Nephron progenitor cell (in vitro differentiated cells): Measurements from ENCODE around the gene PRR22.

ENCODE experiments used
- DNase-seq: peaks from one replicate; pipeline ENCODE4 v3.0.0; 2021
- H3K27ac Mint-ChIP-seq: 2 replicates; pipeline ENCODE4 v1.8.0; 2021; ENCODE audit warnings: mild to moderate bottlenecking, moderate library complexity, mixed read lengths
- H3K27me3 Mint-ChIP-seq: 2 replicates; pipeline ENCODE4 v1.8.0; 2021; ENCODE audit warnings: mild to moderate bottlenecking, low read depth, mixed read lengths; ENCODE audit not compliant: poor library complexity
- H3K36me3 Mint-ChIP-seq: 2 replicates; pipeline ENCODE4 v1.8.0; 2021; ENCODE audit warnings: low read depth, mixed read lengths
- H3K4me1 Mint-ChIP-seq: 2 replicates; pipeline ENCODE4 v1.8.0; 2021; ENCODE audit warnings: mixed read lengths
- H3K4me3 Mint-ChIP-seq: 2 replicates; pipeline ENCODE4 v1.8.0; 2021; ENCODE audit warnings: mild to moderate bottlenecking, moderate library complexity, mixed read lengths
- H3K9me3 Mint-ChIP-seq: 2 replicates; pipeline ENCODE4 v1.8.0; 2021; ENCODE audit warnings: mild to moderate bottlenecking, moderate library complexity, mixed read lengths
- TF ChIP-seq, protein P1 (sequence below): fragments of 200-600 bp; sonication (generic); IDR thresholded peaks from 2 replicates; pipeline ENCODE4 v1.5.0; 2021; ENCODE audit warnings: antibody characterized with exemption

Gene PRR22

DNA sequence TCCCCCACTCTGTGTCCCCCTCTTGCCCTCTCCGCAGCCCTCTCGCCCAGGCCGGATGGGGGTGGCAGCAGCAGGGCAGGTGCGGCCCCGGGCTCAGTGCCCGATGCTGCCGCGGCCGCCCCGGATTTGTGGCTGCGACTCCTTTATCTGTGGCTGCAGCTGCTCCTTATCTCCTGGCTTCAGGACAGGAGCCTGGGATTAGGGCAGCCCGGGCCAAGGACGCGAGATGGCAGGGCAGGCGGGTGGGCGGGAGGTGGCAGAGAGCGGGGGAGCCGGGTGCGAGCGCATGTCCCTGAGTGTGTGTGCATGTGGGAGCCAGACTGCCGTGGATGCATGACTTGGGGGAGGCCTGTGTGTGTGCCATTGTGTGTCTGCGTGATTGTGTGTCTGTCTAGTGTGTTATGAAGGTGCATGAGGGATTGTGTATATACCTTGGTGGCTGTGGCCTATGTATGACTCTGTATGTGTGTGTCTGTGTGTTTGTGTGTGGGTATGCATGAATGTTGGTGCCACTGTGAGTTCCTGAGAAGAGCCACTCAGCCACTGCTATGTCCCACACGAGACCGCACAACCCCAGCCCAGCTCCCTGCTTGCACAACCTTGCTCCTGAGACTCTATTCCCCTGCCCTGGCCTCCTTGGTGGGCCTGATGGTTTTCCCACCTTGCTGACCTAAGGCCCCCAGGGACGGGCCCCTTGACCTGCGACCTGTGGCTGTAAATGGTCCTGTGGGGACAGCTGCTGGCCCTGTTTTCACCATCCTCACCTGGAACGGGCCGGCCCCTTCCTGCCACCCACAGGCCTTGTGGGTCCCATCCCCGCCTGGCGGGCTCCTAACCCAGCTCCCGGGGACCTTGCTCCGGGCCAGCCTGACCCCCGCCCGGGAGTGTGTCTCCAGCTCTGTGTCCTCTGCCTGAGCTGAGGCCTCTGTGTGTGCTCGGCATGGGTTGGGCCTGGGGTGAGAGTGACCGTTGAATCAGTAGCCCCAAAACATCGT, 15.0 kb upstream of the PRR22 start:
- H3K27me3 Mint-ChIP-seq = peaks cover 23% of the 10 kb centered on the region
- H3K36me3 Mint-ChIP-seq = no peaks in the 10 kb centered on the region
- H3K27ac Mint-ChIP-seq = peak overlapping the region; percentile 81
- H3K4me3 Mint-ChIP-seq = no peak overlapping the region
- no peak for DNase-seq
- H3K9me3 Mint-ChIP-seq = no peaks in the 10 kb centered on the region
- TF ChIP-seq, protein P1, sequence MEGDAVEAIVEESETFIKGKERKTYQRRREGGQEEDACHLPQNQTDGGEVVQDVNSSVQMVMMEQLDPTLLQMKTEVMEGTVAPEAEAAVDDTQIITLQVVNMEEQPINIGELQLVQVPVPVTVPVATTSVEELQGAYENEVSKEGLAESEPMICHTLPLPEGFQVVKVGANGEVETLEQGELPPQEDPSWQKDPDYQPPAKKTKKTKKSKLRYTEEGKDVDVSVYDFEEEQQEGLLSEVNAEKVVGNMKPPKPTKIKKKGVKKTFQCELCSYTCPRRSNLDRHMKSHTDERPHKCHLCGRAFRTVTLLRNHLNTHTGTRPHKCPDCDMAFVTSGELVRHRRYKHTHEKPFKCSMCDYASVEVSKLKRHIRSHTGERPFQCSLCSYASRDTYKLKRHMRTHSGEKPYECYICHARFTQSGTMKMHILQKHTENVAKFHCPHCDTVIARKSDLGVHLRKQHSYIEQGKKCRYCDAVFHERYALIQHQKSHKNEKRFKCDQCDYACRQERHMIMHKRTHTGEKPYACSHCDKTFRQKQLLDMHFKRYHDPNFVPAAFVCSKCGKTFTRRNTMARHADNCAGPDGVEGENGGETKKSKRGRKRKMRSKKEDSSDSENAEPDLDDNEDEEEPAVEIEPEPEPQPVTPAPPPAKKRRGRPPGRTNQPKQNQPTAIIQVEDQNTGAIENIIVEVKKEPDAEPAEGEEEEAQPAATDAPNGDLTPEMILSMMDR = no peak
- H3K4me1 Mint-ChIP-seq = peaks cover 37% of the 10 kb centered on the region

GRCh38 chr19:5798244-5798643, 13.7 kb upstream of the PRR22 start:
- TF ChIP-seq, protein P1 = no peak
- Mint-ChIP-seq H3K27ac (no peak overlapping the region), H3K9me3 (no peaks in the 10 kb centered on the region)

DNA sequence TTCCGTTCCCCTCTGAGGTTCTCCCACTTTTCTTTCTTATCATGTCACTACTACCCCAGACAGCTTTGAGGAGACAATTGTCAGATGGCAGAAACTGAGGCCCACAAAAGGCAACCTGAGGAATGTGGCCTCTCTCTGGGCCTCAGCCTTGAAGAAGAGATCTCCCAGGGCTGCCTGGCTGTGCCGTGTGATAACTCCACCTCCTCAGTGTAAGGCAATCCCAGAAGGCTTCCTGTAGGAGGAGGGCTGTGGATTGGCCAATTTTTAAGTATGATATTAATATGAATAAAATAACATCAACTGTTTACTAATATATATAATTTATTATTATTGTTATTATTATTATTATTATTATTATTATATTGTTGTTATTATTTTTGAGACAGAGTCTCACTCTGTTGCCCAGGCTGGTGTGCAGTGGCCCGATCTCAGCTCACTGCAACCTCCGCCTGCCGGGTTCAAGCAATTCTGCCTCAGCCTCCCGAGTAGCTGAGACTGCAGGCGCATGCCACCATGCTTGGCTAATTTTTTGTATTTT, 10.9 kb upstream of the PRR22 start:
- no peak overlapping the region for H3K4me3 Mint-ChIP-seq
- no peak overlapping the region for H3K27ac Mint-ChIP-seq
- DNase-seq = no peak
- TF ChIP-seq, protein P1 = no peak
- peaks cover 18% of the 10 kb centered on the region for H3K27me3 Mint-ChIP-seq
- H3K36me3 Mint-ChIP-seq = peaks cover 6% of the 10 kb centered on the region
- peaks cover 4% of the 10 kb centered on the region for H3K9me3 Mint-ChIP-seq
- peaks cover 24% of the 10 kb centered on the region for H3K4me1 Mint-ChIP-seq

More at GRCh38 chr19:5798244-5798643, 13.7 kb upstream of the PRR22 start:
- Mint-ChIP-seq H3K36me3 (no peaks in the 10 kb centered on the region), H3K4me1 (peaks cover 33% of the 10 kb centered on the region), H3K27me3 (peaks cover 18% of the 10 kb centered on the region), H3K4me3 (no peak overlapping the region)
- no peak for DNase-seq

GRCh38 chr19:5793188-5793587, 8.6 kb upstream of the PRR22 start:
- Mint-ChIP-seq H3K27me3 (peaks cover 11% of the 10 kb centered on the region), H3K9me3 (peaks cover 4% of the 10 kb centered on the region), H3K27ac (no peak overlapping the region), H3K4me3 (no peak overlapping the region), H3K36me3 (peaks cover 19% of the 10 kb centered on the region), H3K4me1 (peaks cover 13% of the 10 kb centered on the region)
- TF ChIP-seq, protein P1 = no peak
- no peak for DNase-seq

- Mint-ChIP-seq H3K4me3 (peak overlapping the region; percentile 13), H3K4me1 (peaks cover 13% of the 10 kb centered on the region), H3K36me3 (peaks cover 22% of the 10 kb centered on the region), H3K27ac (no peak overlapping the region), H3K27me3 (peaks cover 8% of the 10 kb centered on the region), H3K9me3 (peaks cover 4% of the 10 kb centered on the region)
- TF ChIP-seq, protein P1 = no peak
- DNase-seq = no peak
Observed at GRCh38 chr19:5792224-5792623, 7.7 kb upstream of the PRR22 start.
